Astrocyte (in vitro differentiated cells and primary cell): ENCODE results near the gene TLX1.
A peak's percentile ranks its signal among the peaks of the same experiment; 100 is the strongest.

Experiments used
- CTCF ChIP-seq: IDR thresholded peaks from 2 replicates; pipeline ENCODE4 v1.5.1; 2011; ENCODE audit warnings: low read depth, mild to moderate bottlenecking, inconsistent platforms, low read length, moderate library complexity; ENCODE audit not compliant: insufficient read depth
- EZH2 ChIP-seq: IDR thresholded peaks from 2 replicates; pipeline ENCODE4 v1.6.1; 2012; ENCODE audit warnings: mild to moderate bottlenecking, low read length, inconsistent platforms; ENCODE audit not compliant: insufficient read depth

GRCh38 chr10:101136007-101136707 lies 5.1 kb downstream of the TLX1 start:
- no peak for TF ChIP-seq CTCF
- TF ChIP-seq EZH2: peak; percentile 73
